Ishikawa (cell line): ENCODE measurements around the gene PNPLA7.
"Not testable (repeated sequence)": the region's sequence is repeated elsewhere in the genome, so short reads cannot be mapped to it uniquely, and the experiment has no call there.

Experiments
- CEBPB ChIP-seq: IDR thresholded peaks from 2 replicates; pipeline ENCODE4 v1.6.1; 2012
- CREB1 ChIP-seq: IDR thresholded peaks from 2 replicates; pipeline ENCODE4 v1.6.1; 2012; ENCODE audit warnings: low read depth
- EP300 ChIP-seq: IDR thresholded peaks from 2 replicates; pipeline ENCODE4 v1.6.1; 2012; ENCODE audit warnings: borderline replicate concordance
- FOXM1 ChIP-seq: IDR thresholded peaks from 2 replicates; pipeline ENCODE4 v1.6.1; 2012; ENCODE audit warnings: low read depth, borderline replicate concordance
- NFIC ChIP-seq: IDR thresholded peaks from 2 replicates; pipeline ENCODE4 v1.6.1; 2012
- RAD21 ChIP-seq: IDR thresholded peaks from 2 replicates; pipeline ENCODE4 v1.6.1; 2012; ENCODE audit warnings: low read depth
- TAF1 ChIP-seq: IDR thresholded peaks from 2 replicates; pipeline ENCODE4 v1.6.1; 2012; ENCODE audit warnings: low read depth, mild to moderate bottlenecking
- TCF12 ChIP-seq: IDR thresholded peaks from 2 replicates; pipeline ENCODE4 v1.6.1; 2012; ENCODE audit warnings: low read depth
- TEAD4 ChIP-seq: IDR thresholded peaks from 2 replicates; pipeline ENCODE4 v1.6.1; 2012
- YY1 ChIP-seq: IDR thresholded peaks from 2 replicates; pipeline ENCODE4 v1.6.1; 2012; ENCODE audit warnings: low read depth
- ZBTB7A ChIP-seq: IDR thresholded peaks from 2 replicates; pipeline ENCODE4 v1.6.1; 2012; ENCODE audit warnings: low read depth
- TF ChIP-seq, protein P1 (sequence below): IDR thresholded peaks from 2 replicates; pipeline ENCODE4 v1.6.1; 2012
- TF ChIP-seq, protein P2 (sequence below): IDR thresholded peaks from 2 replicates; pipeline ENCODE4 v1.6.1; 2012
- TF ChIP-seq, protein P3 (sequence below): IDR thresholded peaks from 2 replicates; pipeline ENCODE4 v1.6.1; 2012; ENCODE audit warnings: low read depth, mild to moderate bottlenecking

DNA sequence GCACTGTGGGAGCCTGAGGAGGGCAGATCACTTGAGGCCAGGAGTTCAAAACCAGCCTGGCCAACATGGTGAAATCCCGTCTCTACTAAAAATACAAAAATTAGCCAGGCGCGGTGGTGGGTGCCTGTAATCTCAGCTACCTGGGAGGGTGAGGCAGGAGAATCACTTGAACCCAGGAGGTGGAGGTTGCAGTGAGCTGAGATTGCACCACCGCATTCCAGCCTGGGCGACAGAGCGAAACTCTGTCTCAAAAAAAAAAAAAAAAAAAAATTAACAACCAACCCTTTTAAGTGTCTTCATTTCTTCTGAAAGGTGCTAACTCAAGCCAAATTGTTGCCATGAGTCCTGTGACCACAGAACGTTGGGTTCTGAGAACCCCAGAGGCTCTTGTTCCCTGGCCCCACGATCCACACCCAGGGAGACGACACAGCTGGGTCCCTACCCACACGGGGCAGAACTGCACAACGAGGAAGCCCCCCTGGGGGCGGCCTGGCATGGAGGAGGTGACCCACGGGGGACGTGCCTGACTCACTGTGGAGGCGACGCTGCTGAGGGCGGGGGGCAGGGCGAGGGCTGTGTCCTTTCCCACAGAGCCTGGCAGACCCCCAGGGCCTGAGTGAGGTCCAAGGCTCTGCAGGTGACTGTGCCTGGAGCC, 139.8 kb downstream of the PNPLA7 start:
- TF ChIP-seq TEAD4 (peak; percentile 68), TCF12 (peak; percentile 94), CEBPB (peak; percentile 92), EP300 (peak; percentile 91), NFIC (peak; percentile 91), ZBTB7A (peak; percentile 98), FOXM1 (peak; percentile 89)
- TF ChIP-seq YY1, TAF1, CREB1, RAD21: not testable (repeated sequence)
- TF ChIP-seq, protein P1, sequence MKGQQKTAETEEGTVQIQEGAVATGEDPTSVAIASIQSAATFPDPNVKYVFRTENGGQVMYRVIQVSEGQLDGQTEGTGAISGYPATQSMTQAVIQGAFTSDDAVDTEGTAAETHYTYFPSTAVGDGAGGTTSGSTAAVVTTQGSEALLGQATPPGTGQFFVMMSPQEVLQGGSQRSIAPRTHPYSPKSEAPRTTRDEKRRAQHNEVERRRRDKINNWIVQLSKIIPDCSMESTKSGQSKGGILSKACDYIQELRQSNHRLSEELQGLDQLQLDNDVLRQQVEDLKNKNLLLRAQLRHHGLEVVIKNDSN = not testable (repeated sequence)
- TF ChIP-seq, protein P2, sequence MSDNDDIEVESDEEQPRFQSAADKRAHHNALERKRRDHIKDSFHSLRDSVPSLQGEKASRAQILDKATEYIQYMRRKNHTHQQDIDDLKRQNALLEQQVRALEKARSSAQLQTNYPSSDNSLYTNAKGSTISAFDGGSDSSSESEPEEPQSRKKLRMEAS = peak; percentile 33; the same call in 1 of the 2 replicates
- TF ChIP-seq, protein P3, sequence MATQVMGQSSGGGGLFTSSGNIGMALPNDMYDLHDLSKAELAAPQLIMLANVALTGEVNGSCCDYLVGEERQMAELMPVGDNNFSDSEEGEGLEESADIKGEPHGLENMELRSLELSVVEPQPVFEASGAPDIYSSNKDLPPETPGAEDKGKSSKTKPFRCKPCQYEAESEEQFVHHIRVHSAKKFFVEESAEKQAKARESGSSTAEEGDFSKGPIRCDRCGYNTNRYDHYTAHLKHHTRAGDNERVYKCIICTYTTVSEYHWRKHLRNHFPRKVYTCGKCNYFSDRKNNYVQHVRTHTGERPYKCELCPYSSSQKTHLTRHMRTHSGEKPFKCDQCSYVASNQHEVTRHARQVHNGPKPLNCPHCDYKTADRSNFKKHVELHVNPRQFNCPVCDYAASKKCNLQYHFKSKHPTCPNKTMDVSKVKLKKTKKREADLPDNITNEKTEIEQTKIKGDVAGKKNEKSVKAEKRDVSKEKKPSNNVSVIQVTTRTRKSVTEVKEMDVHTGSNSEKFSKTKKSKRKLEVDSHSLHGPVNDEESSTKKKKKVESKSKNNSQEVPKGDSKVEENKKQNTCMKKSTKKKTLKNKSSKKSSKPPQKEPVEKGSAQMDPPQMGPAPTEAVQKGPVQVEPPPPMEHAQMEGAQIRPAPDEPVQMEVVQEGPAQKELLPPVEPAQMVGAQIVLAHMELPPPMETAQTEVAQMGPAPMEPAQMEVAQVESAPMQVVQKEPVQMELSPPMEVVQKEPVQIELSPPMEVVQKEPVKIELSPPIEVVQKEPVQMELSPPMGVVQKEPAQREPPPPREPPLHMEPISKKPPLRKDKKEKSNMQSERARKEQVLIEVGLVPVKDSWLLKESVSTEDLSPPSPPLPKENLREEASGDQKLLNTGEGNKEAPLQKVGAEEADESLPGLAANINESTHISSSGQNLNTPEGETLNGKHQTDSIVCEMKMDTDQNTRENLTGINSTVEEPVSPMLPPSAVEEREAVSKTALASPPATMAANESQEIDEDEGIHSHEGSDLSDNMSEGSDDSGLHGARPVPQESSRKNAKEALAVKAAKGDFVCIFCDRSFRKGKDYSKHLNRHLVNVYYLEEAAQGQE = not testable (repeated sequence)
